Body of pancreas (tissue), 4 donors: Measurements from ENCODE around the gene FHL2.

Experiments
- CTCF ChIP-seq, 7 experiments: fragments of 450-650 bp in 4 of 7; fragments of 200-600 bp in 3 of 7; sonication (generic) in 3 of 7; IDR thresholded peaks; one replicate each; pipeline ENCODE4 v1.5.1; 2016 to 2019; ENCODE audit warnings: antibody characterized with exemption in 7 of 7
- POLR2A ChIP-seq, 3 donors: fragments of 450-650 bp; IDR thresholded peaks; one replicate each; pipeline ENCODE4 v1.6.1; 2016; ENCODE audit warnings: antibody characterized with exemption in 3 of 3, mild to moderate bottlenecking in 2 of 3

- TF ChIP-seq CTCF (IDR thresholded peaks at IDR 0.05) (no peak), POLR2A (IDR thresholded peaks at IDR 0.05) (no peak)
Measured at GRCh38 chr2:105403241-105403782, 4.5 kb upstream of the FHL2 start.
